Renal cortical epithelial cell (primary cell): ENCODE data around the gene WFDC8. TPM values are rescaled to one million over a fixed set of nuclear protein-coding genes. Genes with fewer than 3 reads are reported as not detected.
"Not testable (repeated sequence)": the region's sequence is repeated elsewhere in the genome, so short reads cannot be mapped to it uniquely, and the experiment has no call there.

Experiments
- DNase-seq: peaks from one replicate; pipeline ENCODE4 v3.0.0-alpha.2; 2011; ENCODE audit warnings: low read depth
- total RNA-seq: library from RNA; depleted of rRNA; stranded (reverse); fragments of >200 nt; gene quantifications from 2 replicates; pipeline ENCODE4 v1.2.3, GENCODE V29; 2014

The WFDC8 gene
- not detected in 2 replicates for total RNA-seq

DNA sequence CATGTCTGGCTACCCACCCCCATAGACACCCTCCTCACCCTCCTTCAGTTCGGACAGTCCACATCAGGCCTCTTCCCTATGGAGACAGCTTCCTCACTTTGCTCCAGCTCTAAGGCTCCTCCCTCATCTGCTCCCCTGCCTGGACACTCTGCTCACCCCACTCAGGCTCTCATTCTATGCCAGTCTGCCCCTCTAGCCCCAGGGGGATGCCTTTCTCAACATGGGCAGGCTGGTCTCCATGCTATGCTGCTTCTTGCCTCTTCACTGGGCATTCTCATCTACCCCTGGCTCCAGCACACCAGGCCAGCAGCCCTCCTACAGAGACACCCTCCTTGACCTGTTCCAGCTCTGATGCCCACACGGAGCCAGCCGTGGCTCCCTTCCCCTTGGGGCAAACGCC lies at the start of gene WFDC8:
Gene WFDC8 (minus strand): TSS at position 101 of the 400 bp plus-strand sequence. CDS start 37 bp downstream, at position 64.
- no peak for DNase-seq

- no peak for DNase-seq
These were observed 47.5 kb upstream of the WFDC8 start for GRCh38 chr20:45626540-45626939.

- no peak for DNase-seq
These were observed 42.5 kb upstream of the WFDC8 start for GRCh38 chr20:45621593-45621992.

DNA sequence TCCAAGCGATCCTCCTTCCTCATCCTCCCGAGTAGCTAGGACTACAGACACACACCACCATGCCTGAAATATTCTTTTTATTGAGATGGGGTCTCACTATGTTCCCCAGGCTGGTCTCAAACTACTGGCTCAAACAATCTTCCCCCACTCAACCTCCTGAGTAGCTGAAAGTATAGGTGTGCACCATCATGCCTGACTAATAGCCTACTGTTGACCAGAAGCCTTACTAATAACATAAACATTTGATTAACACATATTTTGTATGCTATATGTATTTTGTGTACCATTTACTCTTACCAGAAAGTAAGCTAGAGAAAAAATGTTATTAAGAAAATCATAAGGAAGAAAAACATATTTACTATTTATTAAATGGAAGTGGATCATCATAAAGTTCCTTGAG lies 38.5 kb upstream of the WFDC8 start:
- DNase-seq, result no peak

GRCh38 chr20:45612314-45612713 lies 33.2 kb upstream of the WFDC8 start:
- no peak for DNase-seq

GRCh38 chr20:45611054-45611453 lies 32.0 kb upstream of the WFDC8 start:
- peak; percentile 51 for DNase-seq

GRCh38 chr20:45607810-45608209 lies 28.7 kb upstream of the WFDC8 start:
- DNase-seq, result no peak

DNA sequence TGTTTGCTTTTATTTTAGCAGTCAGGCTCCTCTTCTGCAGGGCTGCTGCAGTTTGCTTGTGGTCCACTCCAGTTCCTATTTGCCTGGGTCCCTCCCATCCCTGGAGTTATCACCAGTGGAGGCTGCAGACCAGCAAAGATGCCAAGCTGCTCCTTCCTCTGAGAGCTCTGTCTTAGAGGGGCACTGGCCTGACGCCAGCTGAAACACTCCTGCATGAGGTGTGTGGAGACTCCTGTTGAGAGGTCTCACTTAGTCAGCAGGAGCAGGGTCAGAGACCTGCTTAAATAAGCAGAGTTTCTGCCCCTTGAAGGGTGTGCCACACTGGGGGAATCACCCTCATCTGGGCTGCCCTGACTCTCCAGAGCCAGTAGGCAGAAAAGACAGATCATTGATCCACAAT lies 16.2 kb upstream of the WFDC8 start:
- DNase-seq, result no peak

GRCh38 chr20:45593498-45593897 lies 14.4 kb upstream of the WFDC8 start:
- DNase-seq, result no peak

DNA sequence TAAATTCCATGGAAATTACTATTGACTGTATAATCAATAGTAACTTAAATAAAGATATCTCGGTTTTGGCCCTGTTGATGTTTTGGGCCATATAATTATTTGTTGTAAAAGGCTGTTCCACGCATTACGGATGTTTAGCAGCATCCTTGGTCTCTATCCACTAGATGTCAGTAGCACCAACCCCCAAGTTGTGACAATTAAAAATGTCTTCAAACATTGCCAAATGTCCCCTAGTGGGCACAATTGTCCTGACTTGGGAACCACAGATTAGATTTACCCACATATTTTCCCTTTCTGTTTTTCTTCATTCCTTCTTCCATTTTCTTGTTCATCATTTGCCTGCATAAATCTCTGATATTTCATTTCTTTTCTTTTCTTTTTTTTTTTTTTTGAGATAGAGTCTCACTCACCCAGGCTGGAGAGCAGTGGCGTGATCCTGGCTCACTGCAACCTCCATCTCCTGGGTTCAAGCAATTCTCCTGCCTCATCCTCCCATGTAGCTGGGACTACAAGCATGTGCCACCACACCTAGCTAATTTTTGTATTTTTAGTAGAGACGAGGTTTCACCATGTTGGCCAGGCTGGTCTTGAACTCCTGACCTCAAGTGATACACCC lies 13.6 kb upstream of the WFDC8 start:
- peak; percentile 34 for DNase-seq

DNA sequence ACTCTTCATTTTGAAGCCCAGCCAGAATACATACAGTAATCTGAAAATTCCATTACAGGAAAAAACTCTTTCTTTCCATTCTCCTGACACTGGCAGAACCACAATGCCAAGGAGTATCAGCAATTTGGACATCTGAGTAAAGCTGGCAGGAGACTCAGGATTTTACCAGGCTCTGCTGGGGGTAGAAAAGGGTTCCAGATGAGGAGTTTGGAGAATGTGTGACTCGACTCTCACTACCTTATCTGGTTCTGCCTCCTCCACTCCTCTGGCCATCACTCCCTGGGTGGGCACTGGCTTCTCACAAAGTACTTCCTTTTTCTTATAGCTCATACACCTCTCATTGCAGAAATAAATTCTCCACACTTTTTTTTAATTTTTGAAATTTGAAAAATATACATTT lies 10.6 kb upstream of the WFDC8 start:
- peak; percentile 70 for DNase-seq

- no peak for DNase-seq
These were observed 9.7 kb upstream of the WFDC8 start for GRCh38 chr20:45588800-45589199.

GRCh38 chr20:45585986-45586385 lies 6.9 kb upstream of the WFDC8 start:
- not testable (repeated sequence) for DNase-seq

DNA sequence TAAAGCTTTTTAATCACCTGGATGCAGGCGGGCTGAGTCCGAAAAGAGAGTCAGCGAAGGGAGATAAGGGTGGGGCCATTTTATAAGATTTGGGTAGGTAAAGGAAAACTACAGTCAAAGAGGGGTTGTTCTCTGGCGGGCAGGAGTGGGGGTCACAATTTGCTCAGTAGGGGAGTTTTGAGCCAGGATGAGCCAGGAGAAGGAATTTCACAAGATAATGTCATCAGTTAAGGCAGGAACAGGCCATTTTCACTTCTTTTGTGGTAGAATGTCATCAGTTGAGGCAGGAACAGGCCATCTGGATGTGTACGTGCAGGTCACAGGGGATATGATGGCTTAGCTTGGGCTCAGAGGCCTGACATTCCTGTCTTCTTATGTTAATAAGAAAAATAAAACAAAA lies 5.2 kb upstream of the WFDC8 start:
- not testable (repeated sequence) for DNase-seq

GRCh38 chr20:45583502-45583901 lies 4.4 kb upstream of the WFDC8 start:
- DNase-seq, result no peak

- DNase-seq, result no peak
These were observed 2.6 kb upstream of the WFDC8 start for GRCh38 chr20:45581702-45582101.

GRCh38 chr20:45578231-45578630 lies 853 bp downstream of the WFDC8 start:
- no peak for DNase-seq

GRCh38 chr20:45576995-45577394 lies 2.1 kb downstream of the WFDC8 start:
- DNase-seq, result peak; percentile 4

GRCh38 chr20:45575931-45576330 lies 3.2 kb downstream of the WFDC8 start:
- no peak for DNase-seq

DNA sequence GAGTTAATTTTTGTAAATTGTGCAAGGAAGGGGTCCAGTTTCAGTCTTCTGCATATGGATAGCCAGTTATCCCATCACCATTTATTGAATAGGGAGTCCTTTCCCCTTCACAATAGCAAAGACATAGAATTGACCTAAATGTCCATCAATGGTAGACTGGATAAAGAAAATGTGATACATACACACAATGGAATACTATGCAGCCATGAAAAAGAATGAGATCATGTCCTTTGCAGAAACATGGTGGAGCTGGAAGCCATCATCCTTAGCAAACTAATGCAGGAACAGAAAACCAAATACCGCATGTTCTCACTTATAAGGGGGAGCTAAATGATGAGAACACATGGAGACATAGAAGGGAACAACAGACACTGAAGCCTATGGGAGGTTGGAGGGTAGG lies 9.4 kb downstream of the WFDC8 start:
- not testable (repeated sequence) for DNase-seq

GRCh38 chr20:45564760-45565276 lies 14.3 kb downstream of the WFDC8 start:
- no peak for DNase-seq

DNA sequence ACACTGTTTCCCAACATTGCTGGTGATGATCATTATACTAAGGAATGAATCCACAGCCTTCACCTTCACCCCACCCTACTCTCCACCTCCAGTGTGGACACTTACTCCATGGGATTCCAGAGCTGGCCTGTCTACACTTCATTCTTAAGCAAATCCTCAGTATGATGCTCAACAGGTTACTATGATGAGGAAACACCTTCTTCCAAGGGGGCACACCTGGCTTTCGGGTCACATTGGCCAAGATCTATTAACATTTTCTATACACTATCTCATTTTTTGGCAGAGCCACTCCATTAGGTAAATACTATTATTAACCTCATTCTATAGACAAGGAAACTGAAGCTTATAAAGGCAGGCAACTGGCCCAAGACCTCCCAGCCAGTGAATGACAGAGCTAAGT lies 23.9 kb downstream of the WFDC8 start:
- no peak for DNase-seq

GRCh38 chr20:45552456-45552855 lies 26.6 kb downstream of the WFDC8 start:
- no peak for DNase-seq

- DNase-seq, result no peak
These were observed 28.3 kb downstream of the WFDC8 start for GRCh38 chr20:45550765-45551164.
